K562 (cell line): Measurements from ENCODE around the gene NPIPB2. TPM values are rescaled to one million over a fixed set of nuclear protein-coding genes. Genes with fewer than 3 reads are reported as not detected.
A peak's percentile ranks its signal among the peaks of the same experiment; 100 is the strongest.

Source experiments
- CREB1 ChIP-seq, 2 experiments: sonication (generic) in 1 of 2; formaldehyde crosslinking in 1 of 2; IDR thresholded peaks; 2 replicates each; pipeline versions ENCODE4 v1.6.1 to v1.8.0; 2012 to 2022; ENCODE audit warnings: inconsistent platforms in 1 of 2, mild to moderate bottlenecking in 1 of 2, missing genetic modification reagents in 1 of 2, moderate library complexity in 1 of 2
- KAT2B ChIP-seq: IDR thresholded peaks from one replicate; pipeline ENCODE4 v1.6.1; 2012; ENCODE audit warnings: low read depth, mild to moderate bottlenecking, control low read depth, inconsistent platforms, low read length, moderate library complexity
- KDM5B ChIP-seq: fragments of 200-600 bp; sonication (generic); IDR thresholded peaks from 2 replicates; pipeline ENCODE4 v1.6.1; 2012; ENCODE audit warnings: low read depth, mild to moderate bottlenecking, moderate library complexity, low read length, control low read depth, inconsistent platforms; ENCODE audit not compliant: insufficient replicate concordance
- NFIX ChIP-seq: fragments of 250-450 bp; sonication (Bioruptor Pico); IDR thresholded peaks from 2 replicates; pipeline ENCODE4 v1.4.0; 2020; ENCODE audit warnings: low read depth, mild to moderate bottlenecking, moderate library complexity
- PREB ChIP-seq: sonication (generic); formaldehyde crosslinking; IDR thresholded peaks from 2 replicates; pipeline ENCODE4 v1.8.1; 2023; ENCODE audit warnings: mild to moderate bottlenecking, missing genetic modification reagents
- TAF1 ChIP-seq: IDR thresholded peaks from 2 replicates; pipeline ENCODE4 v1.6.1; 2011; ENCODE audit warnings: mild to moderate bottlenecking, low read length, moderate library complexity; ENCODE audit not compliant: insufficient read depth, control insufficient read depth, severe bottlenecking; ENCODE audit errors: extremely low read depth
- TEAD1 ChIP-seq, 2 experiments: fragments of 450-650 bp in 1 of 2; sonication (generic) in 1 of 2; formaldehyde crosslinking; IDR thresholded peaks; 2 replicates each; pipeline versions ENCODE4 v1.4.0 to v1.8.0; 2020 to 2022; ENCODE audit warnings: mild to moderate bottlenecking in 2 of 2, missing genetic modification reagents in 1 of 2
- polyA plus RNA-seq, 8 experiments: library from polyadenylated mRNA; depleted of rRNA in 4 of 8; stranded (reverse) in 5 of 8; unstranded in 3 of 8; fragments of >200 nt; fragmentation: Nextera tagmentation in 2 of 8; fragmentation: Illumina TruSeq in 1 of 8; extraction: Ambion mirVana in 2 of 8; extraction: Trizol in 1 of 8; gene quantifications; 2 replicates each; pipeline versions ENCODE4 v1.2.1 to v1.2.3, GENCODE V29; 2011 to 2014; ENCODE audit warnings: inconsistent platforms in 1 of 8, missing spikeins in 1 of 8
- total RNA-seq, 7 experiments: library from RNA; depleted of rRNA in 6 of 7; stranded (reverse); fragments of >200 nt in 6 of 7; fragmentation: Illumina TruSeq in 2 of 7; extraction: Trizol in 2 of 7; gene quantifications; 2 replicates each; pipeline versions ENCODE4 v1.2.1 to v1.2.3, GENCODE V29; 2011 to 2021; ENCODE audit warnings: low replicate concordance in 1 of 7
- TF ChIP-seq, protein P1 (sequence below): fragments of 250-450 bp; sonication (Bioruptor Pico); IDR thresholded peaks from 2 replicates; pipeline ENCODE4 v1.6.1; 2021; ENCODE audit warnings: mild to moderate bottlenecking
- TF ChIP-seq, protein P2 (sequence below): sonication (generic); formaldehyde crosslinking; IDR thresholded peaks from 2 replicates; pipeline ENCODE4 v1.8.0; 2022; ENCODE audit warnings: mild to moderate bottlenecking, missing genetic modification reagents
- TF ChIP-seq, protein P3 (sequence below), 2 experiments: fragments of 450-650 bp; IDR thresholded peaks; 2 replicates each; pipeline ENCODE4 v1.6.1; 2018; ENCODE audit warnings: mild to moderate bottlenecking in 2 of 2, low read depth in 1 of 2; ENCODE audit not compliant: partially characterized antibody in 2 of 2

NPIPB2 gene
- total and polyA plus RNA-seq, 9 of the 15 experiments (the other 6 are each of a cell fraction or from before 2014, with no cell fraction given) = 0.21 to 2.9 (median 1.6) TPM; not detected in 1

GRCh38 chr16:11915644-11916523 lies 26.0 kb downstream of the NPIPB2 start, which contains the start of gene GSPT1 (continued):
- no peak for TF ChIP-seq PREB (CRISPR knock-in tag)
- TF ChIP-seq, protein P1, sequence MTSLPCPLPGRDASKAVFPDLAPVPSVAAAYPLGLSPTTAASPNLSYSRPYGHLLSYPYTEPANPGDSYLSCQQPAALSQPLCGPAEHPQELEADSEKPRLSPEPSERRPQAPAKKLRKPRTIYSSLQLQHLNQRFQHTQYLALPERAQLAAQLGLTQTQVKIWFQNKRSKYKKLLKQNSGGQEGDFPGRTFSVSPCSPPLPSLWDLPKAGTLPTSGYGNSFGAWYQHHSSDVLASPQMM (CRISPR knock-in tag) = no peak
- TF ChIP-seq KDM5B = peak; percentile 80
- TF ChIP-seq CREB1 (IDR thresholded peaks at IDR 0.05) = peak; percentile 67; the same call in 1 of the 2 replicates
- TF ChIP-seq CREB1 (CRISPR knock-in tag; IDR thresholded peaks at IDR 0.05) = peak; percentile 78
- peak; percentile 25 to 88; a peak in 2 of 4 replicates for TF ChIP-seq TEAD1 (CRISPR knock-in tag; IDR thresholded peaks at IDR 0.05)
- TF ChIP-seq, protein P2, sequence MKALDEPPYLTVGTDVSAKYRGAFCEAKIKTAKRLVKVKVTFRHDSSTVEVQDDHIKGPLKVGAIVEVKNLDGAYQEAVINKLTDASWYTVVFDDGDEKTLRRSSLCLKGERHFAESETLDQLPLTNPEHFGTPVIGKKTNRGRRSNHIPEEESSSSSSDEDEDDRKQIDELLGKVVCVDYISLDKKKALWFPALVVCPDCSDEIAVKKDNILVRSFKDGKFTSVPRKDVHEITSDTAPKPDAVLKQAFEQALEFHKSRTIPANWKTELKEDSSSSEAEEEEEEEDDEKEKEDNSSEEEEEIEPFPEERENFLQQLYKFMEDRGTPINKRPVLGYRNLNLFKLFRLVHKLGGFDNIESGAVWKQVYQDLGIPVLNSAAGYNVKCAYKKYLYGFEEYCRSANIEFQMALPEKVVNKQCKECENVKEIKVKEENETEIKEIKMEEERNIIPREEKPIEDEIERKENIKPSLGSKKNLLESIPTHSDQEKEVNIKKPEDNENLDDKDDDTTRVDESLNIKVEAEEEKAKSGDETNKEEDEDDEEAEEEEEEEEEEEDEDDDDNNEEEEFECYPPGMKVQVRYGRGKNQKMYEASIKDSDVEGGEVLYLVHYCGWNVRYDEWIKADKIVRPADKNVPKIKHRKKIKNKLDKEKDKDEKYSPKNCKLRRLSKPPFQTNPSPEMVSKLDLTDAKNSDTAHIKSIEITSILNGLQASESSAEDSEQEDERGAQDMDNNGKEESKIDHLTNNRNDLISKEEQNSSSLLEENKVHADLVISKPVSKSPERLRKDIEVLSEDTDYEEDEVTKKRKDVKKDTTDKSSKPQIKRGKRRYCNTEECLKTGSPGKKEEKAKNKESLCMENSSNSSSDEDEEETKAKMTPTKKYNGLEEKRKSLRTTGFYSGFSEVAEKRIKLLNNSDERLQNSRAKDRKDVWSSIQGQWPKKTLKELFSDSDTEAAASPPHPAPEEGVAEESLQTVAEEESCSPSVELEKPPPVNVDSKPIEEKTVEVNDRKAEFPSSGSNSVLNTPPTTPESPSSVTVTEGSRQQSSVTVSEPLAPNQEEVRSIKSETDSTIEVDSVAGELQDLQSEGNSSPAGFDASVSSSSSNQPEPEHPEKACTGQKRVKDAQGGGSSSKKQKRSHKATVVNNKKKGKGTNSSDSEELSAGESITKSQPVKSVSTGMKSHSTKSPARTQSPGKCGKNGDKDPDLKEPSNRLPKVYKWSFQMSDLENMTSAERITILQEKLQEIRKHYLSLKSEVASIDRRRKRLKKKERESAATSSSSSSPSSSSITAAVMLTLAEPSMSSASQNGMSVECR (CRISPR knock-in tag) = no peak; the same call in 1 of the 2 replicates
- TF ChIP-seq NFIX (CRISPR knock-in tag) = no peak
- no peak for TF ChIP-seq KAT2B
- TF ChIP-seq TAF1 = peak; percentile 56
- TF ChIP-seq, protein P3, sequence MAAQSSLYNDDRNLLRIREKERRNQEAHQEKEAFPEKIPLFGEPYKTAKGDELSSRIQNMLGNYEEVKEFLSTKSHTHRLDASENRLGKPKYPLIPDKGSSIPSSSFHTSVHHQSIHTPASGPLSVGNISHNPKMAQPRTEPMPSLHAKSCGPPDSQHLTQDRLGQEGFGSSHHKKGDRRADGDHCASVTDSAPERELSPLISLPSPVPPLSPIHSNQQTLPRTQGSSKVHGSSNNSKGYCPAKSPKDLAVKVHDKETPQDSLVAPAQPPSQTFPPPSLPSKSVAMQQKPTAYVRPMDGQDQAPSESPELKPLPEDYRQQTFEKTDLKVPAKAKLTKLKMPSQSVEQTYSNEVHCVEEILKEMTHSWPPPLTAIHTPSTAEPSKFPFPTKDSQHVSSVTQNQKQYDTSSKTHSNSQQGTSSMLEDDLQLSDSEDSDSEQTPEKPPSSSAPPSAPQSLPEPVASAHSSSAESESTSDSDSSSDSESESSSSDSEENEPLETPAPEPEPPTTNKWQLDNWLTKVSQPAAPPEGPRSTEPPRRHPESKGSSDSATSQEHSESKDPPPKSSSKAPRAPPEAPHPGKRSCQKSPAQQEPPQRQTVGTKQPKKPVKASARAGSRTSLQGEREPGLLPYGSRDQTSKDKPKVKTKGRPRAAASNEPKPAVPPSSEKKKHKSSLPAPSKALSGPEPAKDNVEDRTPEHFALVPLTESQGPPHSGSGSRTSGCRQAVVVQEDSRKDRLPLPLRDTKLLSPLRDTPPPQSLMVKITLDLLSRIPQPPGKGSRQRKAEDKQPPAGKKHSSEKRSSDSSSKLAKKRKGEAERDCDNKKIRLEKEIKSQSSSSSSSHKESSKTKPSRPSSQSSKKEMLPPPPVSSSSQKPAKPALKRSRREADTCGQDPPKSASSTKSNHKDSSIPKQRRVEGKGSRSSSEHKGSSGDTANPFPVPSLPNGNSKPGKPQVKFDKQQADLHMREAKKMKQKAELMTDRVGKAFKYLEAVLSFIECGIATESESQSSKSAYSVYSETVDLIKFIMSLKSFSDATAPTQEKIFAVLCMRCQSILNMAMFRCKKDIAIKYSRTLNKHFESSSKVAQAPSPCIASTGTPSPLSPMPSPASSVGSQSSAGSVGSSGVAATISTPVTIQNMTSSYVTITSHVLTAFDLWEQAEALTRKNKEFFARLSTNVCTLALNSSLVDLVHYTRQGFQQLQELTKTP (IDR thresholded peaks at IDR 0.05; ENCODE audit: low read depth in 1 of 2, partially characterized antibody in 2 of 2) = peak; percentile 19 to 100
